Ascending aorta (tissue), 2 donors: ENCODE results near the gene ZFP2. TPM values are rescaled to one million over a fixed set of nuclear protein-coding genes. Genes with fewer than 3 reads are reported as not detected.
A peak's percentile ranks its signal among the peaks of the same experiment; 100 is the strongest.
"Not testable (repeated sequence)": the region's sequence is repeated elsewhere in the genome, so short reads cannot be mapped to it uniquely, and the experiment has no call there.

Experiments used
- DNase-seq, 2 donors: peaks; one replicate each; pipeline ENCODE4 v3.0.0-alpha.2; 2019; ENCODE audit warnings: low spot score in 2 of 2
- H3K27ac ChIP-seq, 2 donors: fragments of 200-600 bp; sonication (generic); one replicate each; pipeline ENCODE4 v1.5.1; 2016 to 2017; ENCODE audit warnings: mild to moderate bottlenecking in 1 of 2
- H3K27me3 ChIP-seq: fragments of 200-600 bp; sonication (generic); one replicate; pipeline ENCODE4 v1.5.1; 2017
- H3K36me3 ChIP-seq, 2 donors: fragments of 200-600 bp; sonication (generic); one replicate each; pipeline ENCODE4 v1.5.1; 2016
- H3K4me1 ChIP-seq, 2 donors: fragments of 200-600 bp; sonication (generic); one replicate each; pipeline ENCODE4 v1.5.1; 2016 to 2017; ENCODE audit warnings: mild to moderate bottlenecking in 1 of 2
- H3K4me3 ChIP-seq, 2 donors: fragments of 200-600 bp; sonication (generic); one replicate each; pipeline ENCODE4 v1.5.1; 2016 to 2017; ENCODE audit warnings: mild to moderate bottlenecking in 1 of 2
- H3K9me3 ChIP-seq, 2 donors: fragments of 200-600 bp; sonication (generic); one replicate each; pipeline ENCODE4 v1.5.1; 2016
- intact Hi-C: fragments of 100-400 bp; cut with DNase I; formaldehyde crosslinking; loops from one replicate; pipeline ENCODE4 v1.15.1; 2023
- total RNA-seq: library from RNA; depleted of rRNA; stranded (reverse); fragments of >200 nt; gene quantifications from one replicate; pipeline ENCODE4 v1.1.0, GENCODE V29; 2016
- TF ChIP-seq, protein P1 (sequence below), 3 experiments: fragments of 200-600 bp in 2 of 3; fragments of 450-650 bp in 1 of 3; sonication (generic) in 2 of 3; IDR thresholded peaks; one replicate each; pipeline ENCODE4 v1.5.1; 2016 to 2019; ENCODE audit warnings: antibody characterized with exemption in 3 of 3, mild to moderate bottlenecking in 1 of 3, moderate library complexity in 1 of 3

Gene ZFP2
- total RNA-seq: 0.75 TPM

DNA sequence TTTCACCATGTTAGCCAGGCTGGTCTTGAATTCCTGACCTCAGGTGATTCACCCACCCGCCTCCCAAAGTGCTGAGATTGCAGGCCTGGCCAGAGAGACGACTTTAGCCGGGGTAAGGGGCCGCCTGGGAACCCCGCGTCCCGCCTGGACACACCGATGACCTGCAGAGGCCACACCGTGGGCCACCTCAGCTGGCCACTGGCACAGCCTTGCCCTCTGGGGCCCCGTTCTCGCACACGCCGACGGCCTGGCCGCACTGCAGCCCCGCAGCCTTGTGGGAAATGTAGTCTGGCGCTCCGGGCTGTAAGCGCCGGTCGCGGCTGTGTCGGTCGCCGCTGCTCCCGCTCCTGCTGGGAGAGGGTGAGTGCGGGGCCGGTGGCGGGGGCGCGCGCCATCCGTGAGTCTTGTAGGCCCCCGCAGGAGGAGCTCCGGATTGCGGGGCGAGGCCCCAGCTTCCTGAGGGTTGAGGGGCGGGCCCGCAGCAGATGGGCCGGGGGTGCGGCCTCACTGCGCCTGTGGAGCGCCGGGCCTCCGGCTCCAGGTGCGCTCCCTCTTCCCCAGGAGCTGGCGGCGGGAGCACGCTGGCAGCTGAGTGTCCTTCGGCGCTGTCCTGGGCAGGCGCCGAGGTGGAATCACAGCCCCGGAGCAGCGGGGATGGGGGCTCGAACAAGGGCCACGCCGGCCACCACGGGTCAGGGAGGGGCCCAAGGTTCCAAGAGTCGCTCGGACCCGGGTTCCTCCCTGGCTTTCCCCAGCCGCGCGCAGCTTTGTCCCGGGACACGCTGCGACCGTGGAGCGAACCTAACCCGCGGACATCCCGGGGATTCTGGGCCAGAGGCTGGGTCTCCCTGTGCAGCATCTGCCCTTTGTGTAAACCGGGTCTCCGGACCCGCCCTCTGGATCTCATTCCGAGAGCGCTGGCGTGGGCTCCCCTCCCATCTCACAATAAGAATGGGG lies at the start of gene ZFP2:
Gene ZFP2, plus strand, starts transcription at position 299 of the 957 bp plus-strand sequence. CDS start 35,401 bp downstream, outside the sequence.
- Histone ChIP-seq H3K27ac (peak within 1 kb of the TSS; percentile 57 to 58), H3K36me3 (no peaks in the 10 kb centered on the region), H3K4me3 (peak within 1 kb of the TSS; percentile 86 to 98), H3K9me3 (peaks cover 0 to 20% of the 10 kb centered on the region in 2 donors), H3K27me3 (no peaks in the 10 kb centered on the region), H3K4me1 (no peaks in the 10 kb centered on the region)
- intact Hi-C loops: loop anchor here (1.0 kb wide), 1 partner anchor 31 kb away; no protein-coding TSS in a partner anchor
- DNase-seq: peak in 1 of 2 donors; percentile 69
- TF ChIP-seq, protein P1, sequence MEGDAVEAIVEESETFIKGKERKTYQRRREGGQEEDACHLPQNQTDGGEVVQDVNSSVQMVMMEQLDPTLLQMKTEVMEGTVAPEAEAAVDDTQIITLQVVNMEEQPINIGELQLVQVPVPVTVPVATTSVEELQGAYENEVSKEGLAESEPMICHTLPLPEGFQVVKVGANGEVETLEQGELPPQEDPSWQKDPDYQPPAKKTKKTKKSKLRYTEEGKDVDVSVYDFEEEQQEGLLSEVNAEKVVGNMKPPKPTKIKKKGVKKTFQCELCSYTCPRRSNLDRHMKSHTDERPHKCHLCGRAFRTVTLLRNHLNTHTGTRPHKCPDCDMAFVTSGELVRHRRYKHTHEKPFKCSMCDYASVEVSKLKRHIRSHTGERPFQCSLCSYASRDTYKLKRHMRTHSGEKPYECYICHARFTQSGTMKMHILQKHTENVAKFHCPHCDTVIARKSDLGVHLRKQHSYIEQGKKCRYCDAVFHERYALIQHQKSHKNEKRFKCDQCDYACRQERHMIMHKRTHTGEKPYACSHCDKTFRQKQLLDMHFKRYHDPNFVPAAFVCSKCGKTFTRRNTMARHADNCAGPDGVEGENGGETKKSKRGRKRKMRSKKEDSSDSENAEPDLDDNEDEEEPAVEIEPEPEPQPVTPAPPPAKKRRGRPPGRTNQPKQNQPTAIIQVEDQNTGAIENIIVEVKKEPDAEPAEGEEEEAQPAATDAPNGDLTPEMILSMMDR (IDR thresholded peaks at IDR 0.05): no peak

DNA sequence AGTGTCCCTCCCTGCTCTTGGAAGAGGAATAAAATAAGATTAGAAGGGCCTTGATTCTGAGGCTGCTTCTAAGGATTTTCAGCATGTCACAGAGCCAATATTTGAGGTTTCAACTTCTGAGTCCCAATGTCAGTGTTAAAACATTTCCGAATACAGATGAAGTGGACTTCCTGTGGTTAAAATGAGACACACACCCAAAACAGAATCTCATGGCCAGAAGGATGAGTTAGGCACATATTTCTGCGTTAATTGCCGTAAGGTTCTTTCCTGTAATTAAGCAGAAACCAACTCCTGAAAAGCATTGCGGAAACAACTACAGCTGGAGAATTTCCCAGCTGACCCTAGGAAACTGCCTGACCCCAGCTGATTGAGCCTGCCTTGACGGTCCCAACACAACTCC lies 46.4 kb upstream of the ZFP2 start:
- no peaks in the 10 kb centered on the region for H3K4me1 ChIP-seq
- H3K36me3 ChIP-seq: no peaks in the 10 kb centered on the region
- no peak for DNase-seq
- H3K27me3 ChIP-seq: no peaks in the 10 kb centered on the region
- intact Hi-C loops: no loop called here
- no peaks in the 10 kb centered on the region for H3K9me3 ChIP-seq
- H3K4me3 ChIP-seq: no peak overlapping the region
- TF ChIP-seq, protein P1 (IDR thresholded peaks at IDR 0.05): no peak
- H3K27ac ChIP-seq: no peak overlapping the region

DNA sequence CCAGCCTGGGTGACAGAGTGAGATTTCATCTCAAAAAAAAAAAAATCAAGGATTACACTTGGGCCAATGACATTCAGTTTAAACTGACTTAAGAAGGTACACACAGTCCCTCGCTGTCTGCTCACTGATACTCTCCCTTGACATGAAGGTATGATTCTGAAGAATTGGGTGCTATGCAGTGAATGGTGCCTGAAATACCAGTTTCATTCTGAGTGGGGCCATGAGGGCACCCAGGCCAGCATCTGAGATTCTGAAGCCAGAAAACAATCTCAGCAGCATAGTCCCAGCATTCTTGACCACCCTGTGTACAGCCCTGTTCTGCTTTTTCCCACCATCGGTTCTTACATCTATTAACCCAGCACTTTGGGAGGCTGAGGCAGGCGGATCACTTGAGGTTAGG lies 43.8 kb upstream of the ZFP2 start:
- no peaks in the 10 kb centered on the region for H3K27me3 ChIP-seq
- no peaks in the 10 kb centered on the region for H3K36me3 ChIP-seq
- no peaks in the 10 kb centered on the region for H3K9me3 ChIP-seq
- no peak for DNase-seq
- H3K4me3 ChIP-seq: no peak overlapping the region
- H3K4me1 ChIP-seq: no peaks in the 10 kb centered on the region
- TF ChIP-seq, protein P1 (IDR thresholded peaks at IDR 0.05): no peak
- no peak overlapping the region for H3K27ac ChIP-seq
- intact Hi-C loops: no loop called here

DNA sequence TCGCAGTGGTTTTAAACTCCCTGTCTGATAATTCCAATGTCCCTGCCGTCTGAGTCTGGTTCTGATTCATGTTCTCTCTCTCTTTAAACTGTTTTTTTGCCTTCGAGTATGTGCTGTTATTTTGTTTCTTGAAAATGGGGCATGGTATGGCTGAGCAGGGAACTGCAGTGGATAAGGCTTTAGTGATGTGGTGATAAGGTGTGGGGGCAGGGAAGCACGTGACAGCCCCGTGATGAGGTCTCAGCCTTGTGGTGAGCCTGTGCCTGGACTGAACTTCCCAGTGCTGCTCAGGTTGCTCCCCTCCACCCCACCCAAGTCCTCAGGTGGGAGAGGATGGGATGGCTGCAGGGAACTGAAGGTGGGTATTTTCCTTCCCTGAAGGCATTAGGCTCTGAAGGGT lies 41.4 kb upstream of the ZFP2 start:
- no peaks in the 10 kb centered on the region for H3K27me3 ChIP-seq
- intact Hi-C loops: no loop called here
- no peak overlapping the region for H3K4me3 ChIP-seq
- no peak overlapping the region for H3K27ac ChIP-seq
- no peaks in the 10 kb centered on the region for H3K4me1 ChIP-seq
- TF ChIP-seq, protein P1 (IDR thresholded peaks at IDR 0.05): no peak
- no peaks in the 10 kb centered on the region for H3K9me3 ChIP-seq
- DNase-seq: no peak
- no peaks in the 10 kb centered on the region for H3K36me3 ChIP-seq

DNA sequence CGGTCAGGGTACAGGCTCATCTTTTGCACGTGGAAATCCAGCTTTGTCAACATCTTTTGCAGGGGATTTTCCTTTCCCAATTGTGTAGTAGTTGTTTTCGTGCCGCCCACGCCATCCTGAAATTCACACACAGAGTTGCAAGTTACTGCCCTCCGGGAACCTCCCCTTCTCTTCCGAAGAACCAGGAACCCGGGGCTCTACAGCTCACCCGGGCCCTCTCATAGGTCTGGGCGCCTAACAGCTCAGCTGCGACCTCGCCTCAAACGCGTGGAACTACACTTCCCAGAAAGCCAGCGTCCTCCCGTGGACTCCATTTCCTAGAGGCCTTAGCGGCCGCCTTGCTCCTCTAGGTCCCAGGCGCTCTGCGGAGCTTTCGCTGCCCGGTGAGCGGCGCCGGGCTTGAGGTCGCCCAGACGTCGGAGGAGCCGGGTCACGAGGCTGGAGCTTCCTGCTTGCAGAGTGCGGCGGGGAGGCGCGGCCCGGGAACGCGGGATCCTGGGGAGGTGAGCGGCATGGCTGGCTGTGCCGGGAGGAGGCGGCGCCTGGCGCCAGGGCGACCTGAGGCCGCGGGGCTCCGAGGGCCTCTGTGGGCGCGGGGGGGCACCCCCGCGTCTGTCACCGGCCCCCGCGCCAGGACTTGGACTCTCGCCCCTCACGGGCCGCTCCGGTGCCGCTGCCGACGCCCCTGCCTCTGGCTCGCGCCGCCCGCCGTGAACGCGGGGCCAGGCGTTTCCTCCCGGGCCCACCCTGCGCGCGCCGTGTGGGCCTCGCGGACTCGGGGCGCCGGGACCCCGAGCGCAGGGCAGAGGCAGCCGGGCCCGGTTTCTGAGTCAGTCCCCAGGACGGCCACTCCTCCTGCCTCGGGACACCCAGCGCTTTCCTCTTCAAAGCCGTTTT lies 35.8 kb upstream of the ZFP2 start, which contains the start of gene ZNF354B:
Gene ZNF354B, plus strand, starts transcription at position 329 of the 897 bp plus-strand sequence. CDS start 1,095 bp downstream, outside the sequence.
- Histone ChIP-seq H3K4me1 (no peaks in the 10 kb centered on the region), H3K27ac (peak within 1 kb of the TSS; percentile 59 to 82), H3K4me3 (peak within 1 kb of the TSS; percentile 89 to 93), H3K27me3 (no peaks in the 10 kb centered on the region), H3K36me3 (peaks cover 9 to 19% of the 10 kb centered on the region in 2 donors), H3K9me3 (no peaks in the 10 kb centered on the region)
- TF ChIP-seq, protein P1 (IDR thresholded peaks at IDR 0.05): peak in 1 of 3 experiments; percentile 17
- DNase-seq: peak; percentile 77 to 95
- intact Hi-C loops: loop anchor here (1.0 to 5.0 kb wide), 5 partner anchors 82 to 233 kb away; partner anchors contain the start of genes CLK4, ZNF354A, ZNF354C and ZNF454

DNA sequence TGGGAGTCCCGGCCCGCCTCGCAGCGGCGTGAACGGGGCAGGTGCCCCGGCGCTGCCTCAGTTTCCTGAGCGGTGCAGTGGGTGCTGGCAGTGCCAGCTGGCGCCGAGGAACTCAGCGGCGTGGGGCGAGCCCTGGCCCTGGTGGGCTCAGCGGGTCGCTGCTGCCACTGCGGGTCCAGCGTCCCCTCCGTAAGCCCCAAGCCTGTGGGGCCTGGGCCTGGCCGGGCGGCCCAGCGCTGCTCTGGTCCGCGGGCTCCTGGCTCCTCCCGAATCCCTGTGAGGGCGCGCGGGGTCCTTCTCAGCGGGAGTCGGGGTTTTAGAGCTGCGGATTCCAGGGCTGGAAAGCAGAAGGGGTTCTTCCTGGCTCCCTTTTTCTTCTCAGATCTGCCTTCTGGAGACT lies 35.1 kb upstream of the ZFP2 start:
- Histone ChIP-seq H3K4me3 (peak overlapping the region; percentile 89 to 93), H3K36me3 (peaks cover 14 to 26% of the 10 kb centered on the region in 2 donors), H3K27ac (peak overlapping the region; percentile 59 to 82)
- not testable (repeated sequence) for H3K4me1 ChIP-seq, H3K9me3 ChIP-seq, H3K27me3 ChIP-seq, DNase-seq
- intact Hi-C loops: loop anchor here (1.0 to 5.0 kb wide), 2 partner anchors 164 to 233 kb away; partner anchors contain the start of gene CLK4
